ENCODE measurements around the gene GAL3ST3.

- no peak for TF ChIP-seq CTCF (IDR thresholded peaks at IDR 0.05)
- TF ChIP-seq EP300 (IDR thresholded peaks at IDR 0.05): no peak
- no peak for TF ChIP-seq POLR2A (IDR thresholded peaks at IDR 0.05)
- no peak for TF ChIP-seq POLR2AphosphoS5 (IDR thresholded peaks at IDR 0.05)
Observed at GRCh38 chr11:66042996-66043906, 5.7 kb downstream of the GAL3ST3 start.

All from sigmoid colon (tissue), 4 donors.